Colonic mucosa (tissue), 4 donors: ENCODE data around the gene GREM2. TPM values are rescaled to one million over a fixed set of nuclear protein-coding genes. Genes with fewer than 3 reads are reported as not detected.

Experiments
- DNase-seq: peaks from one replicate; pipeline ENCODE4 v3.0.0-alpha.2; 2020
- H3K27ac ChIP-seq: fragments of 200-600 bp; one replicate; pipeline ENCODE4 v1.8.0; 2021
- H3K27me3 ChIP-seq: fragments of 200-600 bp; one replicate; pipeline ENCODE4 v1.8.0; 2021
- H3K36me3 ChIP-seq: fragments of 200-600 bp; one replicate; pipeline ENCODE4 v1.8.0; 2021
- H3K4me1 ChIP-seq: fragments of 200-600 bp; one replicate; pipeline ENCODE4 v1.8.0; 2021; ENCODE audit warnings: mild to moderate bottlenecking
- H3K4me3 ChIP-seq: fragments of 200-600 bp; one replicate; pipeline ENCODE4 v1.8.0; 2021
- H3K9ac ChIP-seq, 2 donors: one replicate each; pipeline ENCODE4 v1.7.0; 2013; ENCODE audit warnings: control low read depth in 2 of 2, low read depth in 2 of 2, low read length in 2 of 2
- H3K9me3 ChIP-seq: fragments of 200-600 bp; one replicate; pipeline ENCODE4 v1.8.0; 2021
- CTCF ChIP-seq: fragments of 200-600 bp; IDR thresholded peaks from one replicate; pipeline ENCODE4 v1.8.0; 2022; ENCODE audit warnings: antibody characterized with exemption, mild to moderate bottlenecking
- intact Hi-C: fragments of 100-400 bp; cut with DNase I; formaldehyde crosslinking; loops from one replicate; pipeline ENCODE4 v1.14.1; 2022
- total RNA-seq, 2 donors: library from RNA; stranded (reverse); fragmentation: NEBNext Ultra II Directional in 1 of 2; extraction: Animal tissue kit (Norgen Biotek cat#: 25700) in 1 of 2; gene quantifications; one replicate each; pipeline ENCODE4 v1.2.1, GENCODE V29; 2021
- donor health status: healthy.
- donor health status: DM: no; HTN: no; CAD: no.
- donor health status: DM: no; HTN: no; CAD: no.

The GREM2 gene
- total RNA-seq, 2 donors from 2014 or later = 3.6 to 8.4 TPM

DNA sequence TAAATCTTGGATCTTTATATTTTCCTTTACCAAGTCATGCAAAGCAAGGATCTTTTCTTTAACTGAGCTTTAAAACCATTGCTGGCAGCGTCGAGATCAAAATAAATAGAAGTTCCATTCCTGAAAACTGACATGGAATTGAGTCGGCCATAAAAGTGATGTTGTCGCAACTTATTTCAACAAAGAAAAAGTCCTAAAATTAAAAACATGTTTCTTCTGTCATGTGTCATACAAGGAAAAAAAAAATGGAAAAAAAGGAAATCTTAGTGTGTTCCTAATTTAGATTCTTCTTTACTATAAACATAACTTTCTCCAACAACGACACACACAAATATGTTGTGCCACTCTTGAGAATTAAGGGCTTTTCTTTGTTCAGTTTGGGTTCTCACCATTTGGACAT lies 34.9 kb downstream of the GREM2 start:
- TF ChIP-seq CTCF = no peak
- H3K27ac ChIP-seq = no peak overlapping the region
- intact Hi-C loops = no loop called here
- no peak for DNase-seq
- no peaks in the 10 kb centered on the region for H3K4me1 ChIP-seq
- H3K36me3 ChIP-seq = no peaks in the 10 kb centered on the region
- no peaks in the 10 kb centered on the region for H3K9me3 ChIP-seq
- no peak overlapping the region for H3K4me3 ChIP-seq
- H3K27me3 ChIP-seq = no peaks in the 10 kb centered on the region
- H3K9ac ChIP-seq = no peak overlapping the region

DNA sequence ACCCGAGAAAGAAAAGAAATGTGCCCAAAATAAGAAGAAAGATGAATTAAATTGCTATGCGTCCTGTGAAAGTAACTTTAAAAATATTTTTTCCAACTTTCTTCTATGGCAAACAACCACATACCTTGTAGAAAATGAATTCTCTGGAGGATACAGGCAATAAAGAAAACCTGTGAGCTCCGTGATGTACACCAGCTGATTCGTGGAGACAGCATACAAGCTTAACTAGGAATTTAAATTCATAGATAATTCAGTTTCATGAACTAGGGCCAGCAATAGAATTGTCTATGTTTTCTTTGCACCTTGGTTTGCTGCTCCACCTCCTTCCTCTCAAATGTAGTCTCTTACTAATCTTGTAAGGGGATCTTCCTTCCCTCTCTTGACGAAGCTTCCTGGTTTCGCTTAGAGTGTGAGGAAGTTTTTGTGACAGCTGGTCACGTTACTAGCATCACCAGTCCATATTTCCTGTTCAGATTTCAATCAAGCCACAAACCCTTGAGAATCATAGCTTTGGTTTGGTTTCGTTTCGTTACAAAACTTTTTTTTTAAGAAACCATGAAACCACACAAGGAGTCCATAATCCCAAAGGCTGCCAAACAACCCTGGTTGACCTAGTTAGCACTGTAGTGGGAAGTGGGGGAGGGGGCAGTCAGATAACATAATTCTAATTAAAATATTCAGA lies 35.8 kb downstream of the GREM2 start:
- intact Hi-C loops = no loop called here
- Histone ChIP-seq H3K4me1 (no peaks in the 10 kb centered on the region), H3K9ac (no peak overlapping the region), H3K27ac (no peak overlapping the region), H3K9me3 (no peaks in the 10 kb centered on the region), H3K36me3 (no peaks in the 10 kb centered on the region), H3K27me3 (no peaks in the 10 kb centered on the region), H3K4me3 (no peak overlapping the region)
- TF ChIP-seq CTCF = no peak
- no peak for DNase-seq

GRCh38 chr1:240572328-240572727 lies 39.6 kb downstream of the GREM2 start:
- Histone ChIP-seq H3K4me3 (no peak overlapping the region), H3K36me3 (no peaks in the 10 kb centered on the region), H3K4me1 (no peaks in the 10 kb centered on the region), H3K9me3 (no peaks in the 10 kb centered on the region), H3K27me3 (no peaks in the 10 kb centered on the region), H3K9ac (no peak overlapping the region), H3K27ac (no peak overlapping the region)
- intact Hi-C loops = no loop called here
- DNase-seq = no peak
- no peak for TF ChIP-seq CTCF

- H3K4me3 ChIP-seq = no peak overlapping the region
- H3K27ac ChIP-seq = no peak overlapping the region
- H3K27me3 ChIP-seq = no peaks in the 10 kb centered on the region
- H3K36me3 ChIP-seq = no peaks in the 10 kb centered on the region
- TF ChIP-seq CTCF = no peak
- H3K4me1 ChIP-seq = no peaks in the 10 kb centered on the region
- intact Hi-C loops = no loop called here
- no peak for DNase-seq
- no peaks in the 10 kb centered on the region for H3K9me3 ChIP-seq
- no peak overlapping the region for H3K9ac ChIP-seq
Measured at GRCh38 chr1:240571782-240572181, 40.2 kb downstream of the GREM2 start.

GRCh38 chr1:240567066-240567465 lies 44.9 kb downstream of the GREM2 start:
- no peak overlapping the region for H3K27ac ChIP-seq
- intact Hi-C loops = no loop called here
- H3K9ac ChIP-seq = no peak overlapping the region
- DNase-seq = no peak
- H3K4me1 ChIP-seq = no peaks in the 10 kb centered on the region
- H3K4me3 ChIP-seq = no peak overlapping the region
- no peaks in the 10 kb centered on the region for H3K27me3 ChIP-seq
- no peaks in the 10 kb centered on the region for H3K9me3 ChIP-seq
- TF ChIP-seq CTCF = no peak
- no peaks in the 10 kb centered on the region for H3K36me3 ChIP-seq
